Kasumi-1 (cell line): ENCODE measurements around the gene CDHR3.
"Not testable (repeated sequence)": the region's sequence is repeated elsewhere in the genome, so short reads cannot be mapped to it uniquely, and the experiment has no call there.

ENCODE experiments used
- DNase-seq, 2 experiments: peaks; one replicate each; lab custom pipeline; 2025; lab: John Stamatoyannopoulos, UW

The CDHR3 gene

DNA sequence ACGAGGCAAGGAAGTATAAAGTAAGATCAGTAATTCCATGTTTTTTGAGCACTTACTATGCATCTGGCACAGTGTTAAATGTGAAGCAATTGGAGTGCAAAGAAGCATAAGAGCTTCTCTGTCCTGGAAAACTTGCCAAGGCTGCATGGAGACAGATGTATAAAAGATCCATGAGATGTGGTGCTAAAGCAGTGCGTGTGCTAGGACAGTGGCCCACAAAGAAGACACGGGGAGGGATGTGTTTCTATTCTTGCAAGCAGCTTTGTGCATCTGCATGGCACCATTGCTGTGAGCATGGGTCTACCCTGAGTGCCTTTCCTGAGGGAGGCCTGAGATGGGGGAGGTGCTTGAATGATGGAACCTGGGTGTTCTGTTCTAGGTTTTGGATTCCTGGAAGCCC lies 5.1 kb upstream of the CDHR3 start:
- DNase-seq, result no peak

DNA sequence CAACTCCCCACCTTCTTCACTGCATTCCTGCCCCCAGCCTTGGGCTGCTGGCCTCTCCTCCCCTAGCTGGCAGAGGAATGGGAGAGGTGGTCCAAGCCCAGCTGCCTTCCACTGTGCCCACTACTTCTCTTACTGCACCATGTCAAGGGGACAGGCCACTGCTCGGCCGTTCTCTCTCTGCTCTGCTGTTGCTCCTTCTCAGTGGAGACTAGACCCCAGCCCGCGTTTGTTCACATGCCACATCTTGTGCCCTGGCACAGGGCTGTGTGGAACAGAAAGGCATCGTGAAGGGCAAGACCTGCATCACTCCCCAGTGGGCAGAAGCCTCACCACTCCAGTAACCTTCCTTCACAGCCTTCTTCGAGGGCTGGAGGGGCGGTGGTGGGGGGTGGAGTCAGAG lies 711 bp upstream of the CDHR3 start:
- no peak for DNase-seq

DNA sequence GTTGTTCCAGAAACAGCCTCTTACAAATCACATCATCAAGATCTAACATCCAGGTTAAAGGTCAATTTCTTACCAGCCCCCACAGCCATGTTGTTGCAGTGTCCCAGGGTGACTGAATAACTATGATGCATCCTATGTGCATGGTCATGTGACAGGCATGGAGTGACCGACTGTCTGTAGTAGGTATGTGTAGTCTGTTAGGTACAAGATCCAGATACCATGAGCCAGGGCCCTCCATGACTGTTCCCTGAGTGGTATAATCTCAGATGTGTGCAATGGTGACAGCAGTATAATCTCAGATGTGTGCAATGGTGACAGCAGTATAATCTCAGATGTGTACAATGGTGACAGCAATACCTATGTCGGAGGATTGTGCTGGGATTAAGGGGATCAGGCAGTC lies 8.8 kb downstream of the CDHR3 start:
- no peak for DNase-seq

DNA sequence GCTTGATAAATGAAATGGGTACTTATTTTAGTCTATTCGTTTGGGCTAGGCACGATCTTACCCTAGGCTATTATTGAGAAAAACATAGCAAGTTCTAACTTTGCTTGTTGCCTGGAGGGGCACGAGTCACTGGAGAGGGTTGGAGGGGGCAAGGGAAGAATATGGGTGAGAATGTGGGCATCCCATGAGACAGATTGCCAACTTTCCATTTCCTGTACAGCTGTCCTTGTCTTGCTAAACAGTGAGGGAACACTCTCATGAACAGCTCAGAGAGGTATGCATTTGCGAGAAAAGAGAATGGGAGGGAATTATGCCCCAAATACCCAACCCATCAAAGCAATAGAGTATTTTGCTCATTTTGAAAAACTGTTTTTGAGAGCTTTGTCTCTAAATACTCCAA lies 9.2 kb downstream of the CDHR3 start:
- no peak for DNase-seq

DNA sequence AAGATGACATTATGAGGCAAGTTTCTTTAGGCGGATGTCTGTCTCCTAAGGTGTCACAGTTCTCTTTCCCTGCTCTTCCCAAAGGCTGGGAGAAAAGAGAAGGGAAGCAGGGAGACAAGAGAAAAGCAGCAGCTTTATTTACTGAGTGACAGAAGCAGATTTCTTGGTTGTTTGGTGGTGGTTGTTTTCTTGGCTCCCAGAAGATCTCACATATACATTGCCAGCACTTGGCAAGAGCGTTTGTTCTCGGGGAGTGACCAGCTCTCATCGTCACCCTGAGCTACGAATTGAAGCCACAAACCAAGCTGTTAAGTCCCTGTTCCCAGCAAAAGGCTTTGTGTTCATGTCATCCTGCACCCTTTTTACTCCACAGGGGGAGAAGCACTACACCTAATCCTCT lies 11.4 kb downstream of the CDHR3 start:
- no peak for DNase-seq

DNA sequence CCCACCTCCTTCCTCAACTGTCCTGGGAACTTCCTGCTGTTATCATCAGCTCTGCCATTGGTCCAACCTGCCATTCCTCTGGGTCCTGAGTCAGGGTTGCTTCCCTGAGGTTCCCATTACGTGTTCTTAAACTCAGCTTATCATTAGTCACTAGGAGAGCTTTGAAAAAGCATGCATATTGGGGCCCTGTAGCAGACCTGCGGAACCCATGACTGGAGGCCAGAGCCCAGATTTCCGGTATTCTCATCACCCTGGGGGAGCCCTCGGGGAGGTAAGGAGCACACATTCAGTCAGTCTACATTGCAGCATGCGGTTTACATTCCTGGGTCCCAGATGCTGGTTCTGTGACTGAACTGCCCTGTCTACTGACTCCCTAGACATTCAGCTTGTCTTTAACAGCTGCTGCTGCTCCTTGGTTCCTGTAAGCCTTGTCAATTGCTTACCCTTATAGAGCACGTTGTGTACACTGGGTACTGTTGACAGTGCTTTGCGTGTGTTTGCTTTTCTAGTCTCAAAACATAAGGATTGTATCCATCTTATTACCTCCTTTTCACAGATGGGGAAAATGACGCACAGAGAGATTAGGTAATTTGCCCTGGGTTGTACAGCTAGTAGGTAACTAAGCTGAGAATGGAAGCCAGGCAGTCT lies 12.8 kb downstream of the CDHR3 start:
- no peak for DNase-seq

DNA sequence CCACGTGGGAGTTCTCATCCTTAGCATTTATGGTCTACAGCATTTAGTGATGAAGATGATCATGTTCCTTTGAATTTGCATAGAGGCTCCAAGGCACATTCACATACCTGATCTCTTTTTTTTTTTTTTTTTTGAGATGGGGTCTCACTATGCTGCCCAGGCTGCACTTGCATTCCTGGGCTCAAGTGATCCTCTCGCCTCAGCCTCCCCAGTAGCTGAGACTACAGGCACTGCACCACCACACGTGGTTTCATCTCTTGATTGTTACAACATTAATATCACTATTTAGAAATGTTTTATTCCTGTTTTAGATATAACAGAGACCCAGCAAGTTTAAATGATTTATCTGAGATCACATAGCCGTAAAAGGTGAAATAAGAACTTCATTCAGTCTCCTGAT lies 13.8 kb downstream of the CDHR3 start:
- DNase-seq, result no peak

DNA sequence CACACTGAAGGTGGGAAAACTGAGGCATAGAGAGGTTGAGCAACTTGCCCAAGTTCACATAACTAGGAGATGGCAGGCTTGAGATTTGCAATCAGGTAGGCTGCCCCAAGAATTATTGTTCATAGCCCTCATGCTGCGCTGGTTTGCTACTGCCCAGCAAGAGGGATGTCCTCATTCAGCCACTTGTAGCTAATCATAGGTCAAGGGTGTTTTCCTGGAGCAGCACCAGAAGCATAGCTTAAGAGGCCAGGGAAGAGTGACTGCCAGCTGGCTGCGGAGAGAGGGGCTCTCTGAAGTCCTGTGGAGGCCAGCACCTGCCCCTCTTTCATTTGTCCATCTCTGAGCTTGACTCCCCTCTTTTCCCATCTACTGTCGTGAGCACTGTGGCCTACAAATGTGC lies 15.0 kb downstream of the CDHR3 start:
- DNase-seq, result no peak

DNA sequence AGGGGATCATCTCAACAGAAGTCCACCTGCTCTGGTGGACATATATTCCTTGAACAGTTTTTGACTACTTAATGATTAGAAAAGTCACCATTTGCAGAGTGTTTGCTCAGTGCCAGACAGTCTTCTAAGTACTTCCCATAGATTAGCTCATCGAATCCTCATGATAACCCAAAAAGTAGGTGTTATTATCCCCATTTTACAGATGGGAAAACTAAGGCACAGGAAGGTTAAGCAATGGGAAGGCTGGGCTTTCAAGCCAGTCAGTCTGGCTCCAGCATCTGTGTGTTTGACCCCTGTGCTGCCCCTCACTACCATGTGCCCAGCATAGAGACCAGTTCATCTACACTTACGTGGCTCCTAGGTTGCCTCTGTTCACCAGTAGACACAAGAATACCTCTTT lies 15.9 kb downstream of the CDHR3 start:
- DNase-seq, result no peak

DNA sequence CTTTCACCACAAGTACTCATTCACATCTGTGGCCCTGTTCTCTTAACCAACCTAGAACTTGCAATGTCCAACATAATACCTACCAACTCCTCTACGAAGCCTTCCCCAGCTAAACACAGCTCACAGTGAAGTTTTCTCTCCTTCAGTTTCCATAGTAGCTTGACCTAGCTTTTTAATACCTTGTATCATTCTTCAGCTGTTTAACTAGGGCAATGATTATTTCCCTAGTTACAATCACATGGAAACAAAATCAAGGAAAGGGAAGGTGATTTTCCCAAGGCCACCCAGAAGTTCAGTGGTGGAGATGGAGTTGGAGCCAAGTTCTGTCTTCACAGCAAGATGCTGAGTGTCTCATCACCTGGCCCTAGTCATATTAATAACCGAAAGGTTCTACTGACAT lies 16.3 kb downstream of the CDHR3 start:
- DNase-seq, result no peak

DNA sequence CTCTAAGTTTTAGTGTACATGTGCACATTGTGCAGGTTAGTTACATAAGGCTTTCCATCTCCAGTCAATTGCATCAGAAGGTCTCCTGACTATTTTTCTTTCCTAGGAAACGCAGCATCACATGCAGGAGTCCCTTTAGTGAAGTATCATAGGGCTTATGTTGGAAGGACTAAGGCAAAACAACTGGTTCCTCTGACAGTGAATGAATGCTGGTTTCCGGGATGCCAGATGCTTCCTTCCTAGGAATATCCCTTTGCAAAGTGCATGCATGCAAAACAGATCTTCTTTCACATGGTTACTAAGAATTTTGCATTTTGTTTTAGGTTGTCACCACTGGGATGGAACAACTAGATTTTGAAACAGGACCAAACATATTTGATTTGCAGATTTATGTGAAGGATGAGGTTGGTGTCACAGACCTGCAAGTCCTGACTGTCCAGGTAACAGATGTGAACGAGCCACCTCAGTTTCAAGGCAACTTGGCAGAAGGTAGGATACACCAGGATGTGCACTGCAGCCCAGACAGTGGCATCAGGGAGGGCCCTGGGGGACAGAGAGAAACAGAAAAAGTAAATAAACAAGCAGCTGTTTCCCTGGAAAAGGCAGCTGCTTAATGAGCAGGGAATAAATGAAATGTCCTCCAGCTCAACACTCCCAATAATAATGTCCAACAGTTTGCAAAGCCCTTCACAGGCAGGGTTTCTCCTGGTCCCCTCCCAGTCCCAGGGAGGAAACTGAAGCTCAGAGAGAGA lies 17.8 kb downstream of the CDHR3 start:
- DNase-seq, result no peak

DNA sequence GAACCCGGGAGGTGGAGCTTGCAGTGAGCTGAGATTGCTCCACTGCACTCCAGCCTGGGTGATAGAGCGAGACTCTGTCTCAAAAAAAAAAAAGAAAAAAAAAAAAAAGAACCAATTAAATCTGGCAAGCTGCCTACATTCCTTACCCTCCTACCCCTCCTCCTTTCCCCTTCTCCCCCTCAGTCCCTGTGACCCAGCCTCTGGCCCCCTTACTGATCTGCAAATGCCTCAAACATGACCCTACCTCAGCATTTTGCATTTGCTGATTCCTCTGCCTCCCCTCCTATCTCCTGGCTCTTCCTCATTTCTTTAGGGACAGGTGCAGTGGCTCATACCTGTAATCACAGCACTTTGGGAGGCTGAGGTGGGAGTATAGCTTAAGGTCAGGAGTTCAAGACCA lies 19.3 kb downstream of the CDHR3 start:
- DNase-seq, result no peak

DNA sequence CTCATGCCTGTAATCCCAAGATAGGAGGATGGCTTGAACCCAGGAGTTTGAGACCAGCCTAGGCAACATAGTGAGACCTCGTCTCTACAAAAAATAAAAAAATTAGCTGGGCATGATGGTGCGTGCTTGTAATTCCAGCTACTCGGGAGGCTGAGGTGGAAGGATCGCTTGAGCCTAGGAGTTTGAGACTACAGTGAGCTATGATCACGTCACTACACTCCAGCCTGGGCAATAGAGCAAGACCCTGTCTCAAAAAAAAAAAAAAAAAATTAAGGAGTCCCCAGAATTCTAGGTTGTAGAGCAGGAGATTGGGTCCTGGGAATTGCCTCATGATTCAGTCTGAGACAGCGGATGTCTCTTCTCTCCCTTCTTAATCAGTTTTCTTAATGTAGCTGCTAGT lies 21.7 kb downstream of the CDHR3 start:
- not testable (repeated sequence) for DNase-seq

DNA sequence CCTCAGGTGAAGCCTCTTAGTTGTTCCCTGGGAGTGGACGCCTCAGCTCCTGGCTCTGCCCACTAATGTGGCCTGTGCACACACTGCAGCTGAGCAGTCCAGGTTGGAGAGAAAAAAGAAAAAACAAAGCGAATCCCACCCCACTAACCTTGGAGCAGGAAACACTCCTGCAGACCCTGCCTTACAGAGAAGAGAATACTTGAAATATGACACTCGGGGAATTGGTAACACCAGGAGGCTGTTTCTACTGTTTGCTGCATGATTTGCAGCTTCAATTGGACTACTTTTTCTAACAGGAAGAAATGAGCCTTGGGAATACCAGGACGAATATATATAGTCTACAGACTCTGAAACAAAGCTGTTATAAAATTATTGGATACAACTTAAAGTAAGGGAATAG lies 22.2 kb downstream of the CDHR3 start:
- DNase-seq, result no peak

DNA sequence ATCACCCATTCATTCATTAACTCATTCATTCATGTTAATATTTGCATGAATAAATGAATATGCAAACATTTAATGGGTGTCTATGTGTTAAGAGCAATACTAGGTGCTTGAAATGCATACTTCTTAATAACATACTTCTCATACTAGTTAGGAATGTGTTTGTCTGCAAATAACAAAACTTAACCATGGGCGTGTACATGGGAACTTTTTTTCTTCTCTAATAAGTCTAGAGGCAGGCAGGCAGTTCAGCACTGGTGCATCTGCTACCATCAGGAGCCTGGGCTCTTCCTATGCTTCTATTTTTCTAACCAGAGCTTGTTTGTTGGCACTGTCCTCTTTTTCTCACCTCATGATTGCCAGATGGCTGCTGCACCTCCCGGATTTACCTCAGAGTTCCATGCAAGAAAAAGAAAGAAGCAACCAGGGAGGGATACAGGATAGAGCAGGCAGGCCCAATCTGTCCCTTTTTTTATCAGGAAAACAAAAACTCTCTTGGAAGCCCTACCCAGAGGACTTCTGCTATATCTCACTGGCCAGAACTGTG lies 22.7 kb downstream of the CDHR3 start:
- DNase-seq, result no peak

DNA sequence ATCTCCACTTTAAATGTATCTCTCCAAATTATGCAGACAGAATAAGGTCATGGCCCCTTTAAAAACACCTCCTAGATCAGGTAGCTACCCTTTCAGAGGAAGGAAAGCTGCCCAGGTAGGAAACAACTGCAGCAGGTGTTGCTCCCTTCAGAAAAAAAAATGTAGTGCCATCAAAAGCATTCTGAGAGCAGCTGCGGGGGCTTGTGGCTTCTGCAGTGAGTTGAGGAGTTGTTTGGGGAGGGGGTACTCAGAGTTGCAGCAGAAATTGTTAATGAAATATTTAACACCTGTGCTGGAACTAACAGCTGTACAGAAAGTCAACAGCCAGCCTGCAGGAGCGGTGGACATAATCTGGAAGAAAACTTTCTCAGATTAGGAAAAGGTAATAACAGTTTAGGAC lies 24.0 kb downstream of the CDHR3 start:
- no peak for DNase-seq

DNA sequence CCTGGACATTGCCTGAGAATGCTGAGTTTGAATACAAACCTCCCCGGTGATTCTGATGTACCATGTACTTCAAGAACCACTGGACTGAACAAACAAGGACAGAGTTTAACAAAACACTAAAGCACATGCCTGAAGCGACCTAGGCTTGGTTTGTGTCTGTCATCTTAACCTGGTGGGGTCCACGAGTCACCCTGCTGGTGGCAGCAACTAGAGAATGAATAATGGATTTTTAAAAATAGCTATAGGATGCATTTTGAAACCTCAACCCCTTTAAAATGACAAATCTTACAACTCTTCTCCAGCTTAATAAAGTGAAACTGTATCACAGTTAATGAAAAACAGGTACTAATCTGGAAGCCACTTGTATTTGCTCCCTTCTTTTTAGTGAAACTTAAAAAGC lies 25.2 kb downstream of the CDHR3 start:
- DNase-seq, result no peak

DNA sequence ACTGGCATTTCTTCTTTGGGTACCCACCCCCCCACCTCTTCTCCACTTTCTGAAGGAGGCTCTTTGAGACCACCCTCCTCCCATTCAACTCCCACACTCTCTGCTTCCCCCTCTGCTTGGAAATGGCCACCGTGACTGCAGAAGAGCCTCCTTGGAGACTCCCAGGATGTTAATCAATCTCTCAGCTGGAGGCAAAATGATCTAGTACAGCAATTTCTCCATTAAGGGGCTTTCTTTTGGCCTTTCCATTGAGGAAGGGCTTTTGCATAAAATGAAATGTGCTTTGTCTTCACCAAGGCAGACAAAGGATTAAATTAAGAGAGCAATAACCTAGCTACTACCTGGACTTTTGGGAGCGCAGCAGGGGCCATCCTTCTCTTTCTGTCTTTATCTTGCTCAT lies 26.1 kb downstream of the CDHR3 start:
- DNase-seq, result no peak

DNA sequence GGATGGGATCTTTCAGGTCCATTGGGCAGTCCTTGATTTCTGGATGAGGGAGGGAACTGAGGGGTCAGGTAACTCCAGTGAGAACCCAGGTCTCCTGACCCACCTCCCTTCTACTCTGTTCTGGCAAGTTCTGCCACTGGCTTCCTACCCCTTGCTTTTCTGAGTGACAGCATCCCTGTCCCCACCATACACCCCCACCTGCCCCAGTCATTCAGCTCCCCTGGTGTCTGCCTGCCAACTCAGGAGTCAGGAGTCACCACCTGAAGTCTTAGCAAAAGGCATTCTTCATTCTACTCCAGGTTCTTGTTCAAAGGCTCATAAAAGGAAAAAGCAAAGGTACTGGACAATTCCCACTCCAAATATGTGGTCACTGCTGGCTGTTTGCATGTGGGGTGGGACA lies 26.6 kb downstream of the CDHR3 start:
- no peak for DNase-seq

DNA sequence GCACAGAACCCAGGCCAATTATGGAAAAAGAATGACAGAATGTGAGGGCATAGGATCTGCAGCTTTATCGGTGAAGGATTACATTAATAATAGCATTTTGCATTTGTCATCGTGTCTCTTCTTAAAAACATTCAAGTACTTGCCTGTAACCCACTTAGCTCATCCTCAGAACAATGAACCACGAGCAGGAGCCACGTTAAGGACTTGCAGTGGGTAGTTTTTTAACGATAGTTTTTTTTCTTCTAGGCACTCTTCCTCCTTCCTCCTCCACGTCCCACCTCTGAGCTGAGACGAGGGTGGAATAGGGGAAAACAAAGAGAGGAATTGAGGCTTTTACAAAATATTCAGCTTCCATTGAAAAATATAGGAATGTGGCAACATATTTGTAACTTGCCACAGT lies 27.1 kb downstream of the CDHR3 start:
- DNase-seq, result no peak

DNA sequence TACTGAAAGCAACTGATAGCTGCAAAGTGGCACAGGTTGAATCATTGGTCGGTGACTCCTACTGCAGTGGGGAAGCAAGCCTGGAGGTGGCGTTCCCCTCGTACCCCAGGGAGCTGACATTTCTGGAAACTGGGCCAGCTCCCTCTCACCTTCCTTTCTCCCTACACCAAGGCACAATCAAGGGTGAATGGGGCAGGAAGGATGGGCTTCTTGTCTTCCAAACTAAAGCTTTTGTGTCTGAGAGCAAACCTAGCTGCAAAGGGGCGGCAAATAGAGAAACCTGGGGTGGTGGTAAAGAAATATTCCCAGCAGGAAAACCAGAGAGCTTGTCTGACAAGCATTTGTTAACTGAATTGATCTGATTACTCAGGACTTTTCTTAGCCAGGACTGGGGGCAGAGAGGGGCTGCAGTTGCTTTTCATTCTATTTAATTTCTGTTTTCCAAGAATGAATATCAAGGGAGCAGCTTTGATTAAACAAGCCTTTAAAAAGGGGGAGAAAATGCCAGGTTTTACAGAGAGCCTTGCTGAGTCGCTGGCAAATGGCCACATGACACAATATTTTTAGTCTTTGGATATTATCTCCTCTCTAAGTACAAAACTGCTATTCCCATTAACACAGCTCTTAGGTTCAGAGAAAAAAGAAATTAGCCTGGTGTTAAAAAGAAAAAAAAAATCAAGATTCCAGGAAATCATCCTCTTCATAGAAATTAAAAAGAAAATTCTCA lies 27.8 kb downstream of the CDHR3 start:
- DNase-seq, result no peak

DNA sequence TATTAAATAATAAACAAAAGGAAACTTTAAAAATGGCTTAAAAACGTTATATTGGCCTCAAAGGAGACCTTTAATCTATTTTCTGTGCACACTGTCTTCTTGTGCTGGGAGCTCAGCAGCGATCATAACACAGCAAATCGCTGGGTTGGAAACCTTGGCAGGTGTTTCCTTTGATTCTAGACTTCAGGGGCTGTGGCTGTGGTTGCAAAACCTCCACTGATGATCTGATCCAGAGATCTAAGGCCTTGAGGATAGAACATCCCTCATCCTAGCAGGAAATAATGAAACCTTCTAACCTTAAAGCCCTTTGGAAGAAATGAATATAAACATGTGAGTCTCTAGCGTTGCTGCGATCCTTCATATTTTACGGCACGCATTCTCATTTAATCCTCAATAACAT lies 29.8 kb downstream of the CDHR3 start:
- DNase-seq, result no peak
